GM13977 (cell line): Measurements from ENCODE around the gene GPT2.
"Not testable (repeated sequence)": the region's sequence is repeated elsewhere in the genome, so short reads cannot be mapped to it uniquely, and the experiment has no call there.

Experiments used
- DNase-seq: peaks from one replicate; pipeline ENCODE4 v3.0.0; 2012; ENCODE audit warnings: low spot score
- in situ Hi-C: fragments of 300-500 bp; cut with MboI; formaldehyde crosslinking; loops from one replicate; pipeline ENCODE4 v1.12.0; 2022; ENCODE audit warnings: low sequenced_read_pairs, low pct_unique_long_range_greater_than_20kb, mixed read lengths, inconsistent platforms; ENCODE audit not compliant: unreplicated experiment
- TF ChIP-seq, protein P1 (sequence below): IDR thresholded peaks from 2 replicates; pipeline ENCODE4 v1.5.1; 2012; ENCODE audit warnings: mild to moderate bottlenecking, control low read depth; ENCODE audit not compliant: insufficient read depth; ENCODE audit errors: extremely low read depth, missing control alignments

GPT2 gene

DNA sequence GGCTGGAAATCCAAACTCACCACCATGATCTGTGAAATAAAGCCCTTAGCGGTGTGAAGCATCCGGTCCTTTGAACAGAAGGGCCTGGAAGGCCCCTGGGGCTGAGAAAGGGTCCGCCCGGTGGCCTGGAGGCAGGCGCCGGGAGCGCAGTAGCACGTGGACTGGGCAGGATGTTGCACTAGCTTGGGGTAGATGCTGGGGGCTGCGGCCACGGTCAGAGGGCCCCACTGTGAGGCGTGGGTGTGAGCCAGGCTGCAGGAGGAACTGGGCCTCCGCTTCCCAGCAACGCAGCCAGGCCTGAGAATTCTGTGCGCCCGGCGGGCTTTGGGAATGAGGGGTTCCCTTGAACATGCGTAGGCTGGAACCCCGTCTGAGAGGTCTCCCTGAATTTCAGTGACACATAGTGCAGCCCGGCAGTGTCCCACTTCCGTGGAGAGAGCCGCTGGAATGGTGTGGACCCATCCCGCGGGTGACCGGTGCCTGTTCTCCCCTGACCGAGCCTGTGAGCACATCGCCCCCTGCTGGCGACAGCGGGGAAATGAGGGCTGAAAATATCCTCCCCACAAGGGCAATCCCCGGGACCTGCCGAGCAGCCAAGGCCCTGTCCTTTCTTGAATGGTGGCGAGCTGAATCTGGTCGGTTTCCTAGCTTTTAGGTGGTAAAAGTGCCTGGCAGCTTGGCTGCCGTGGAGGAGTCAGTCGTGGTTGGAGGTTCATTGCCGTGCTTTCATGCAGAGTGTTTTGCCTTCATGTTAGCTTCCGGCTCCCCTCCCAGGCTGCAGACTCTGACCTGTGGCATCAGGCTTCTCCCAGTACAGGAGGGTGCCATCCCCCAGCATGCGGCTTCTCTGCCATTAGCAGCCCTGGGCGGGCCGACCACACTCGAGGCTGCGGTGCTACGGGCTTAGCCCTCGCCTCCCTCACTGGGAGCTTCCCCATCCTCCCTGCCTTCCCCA lies 45.5 kb downstream of the GPT2 start:
- peak; percentile 84 for DNase-seq
- in situ Hi-C loops = loop anchor here (10.0 to 25.0 kb wide), 2 partner anchors 255 to 1133 kb away; no protein-coding TSS in a partner anchor
- TF ChIP-seq, protein P1, sequence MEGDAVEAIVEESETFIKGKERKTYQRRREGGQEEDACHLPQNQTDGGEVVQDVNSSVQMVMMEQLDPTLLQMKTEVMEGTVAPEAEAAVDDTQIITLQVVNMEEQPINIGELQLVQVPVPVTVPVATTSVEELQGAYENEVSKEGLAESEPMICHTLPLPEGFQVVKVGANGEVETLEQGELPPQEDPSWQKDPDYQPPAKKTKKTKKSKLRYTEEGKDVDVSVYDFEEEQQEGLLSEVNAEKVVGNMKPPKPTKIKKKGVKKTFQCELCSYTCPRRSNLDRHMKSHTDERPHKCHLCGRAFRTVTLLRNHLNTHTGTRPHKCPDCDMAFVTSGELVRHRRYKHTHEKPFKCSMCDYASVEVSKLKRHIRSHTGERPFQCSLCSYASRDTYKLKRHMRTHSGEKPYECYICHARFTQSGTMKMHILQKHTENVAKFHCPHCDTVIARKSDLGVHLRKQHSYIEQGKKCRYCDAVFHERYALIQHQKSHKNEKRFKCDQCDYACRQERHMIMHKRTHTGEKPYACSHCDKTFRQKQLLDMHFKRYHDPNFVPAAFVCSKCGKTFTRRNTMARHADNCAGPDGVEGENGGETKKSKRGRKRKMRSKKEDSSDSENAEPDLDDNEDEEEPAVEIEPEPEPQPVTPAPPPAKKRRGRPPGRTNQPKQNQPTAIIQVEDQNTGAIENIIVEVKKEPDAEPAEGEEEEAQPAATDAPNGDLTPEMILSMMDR = peak; percentile 96

DNA sequence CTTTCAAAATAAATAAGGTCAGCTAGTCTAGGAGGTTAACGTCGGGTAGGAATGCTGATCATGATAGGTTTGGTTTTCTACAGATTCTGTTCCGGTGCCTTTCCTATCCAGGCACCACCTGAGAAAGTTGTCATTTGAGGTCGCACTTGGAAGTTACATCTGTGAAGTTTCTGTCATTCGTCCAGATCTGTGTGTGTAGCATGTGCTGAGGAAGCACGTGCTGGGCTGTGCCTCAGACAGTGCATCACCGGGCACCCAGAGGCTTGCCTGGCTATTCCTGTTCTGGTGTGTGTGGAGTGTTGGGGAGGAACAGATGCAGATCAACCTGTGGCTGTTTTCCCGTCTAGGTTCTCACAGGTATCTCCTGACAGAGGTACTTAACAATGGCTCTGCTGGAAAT lies 46.7 kb downstream of the GPT2 start:
- in situ Hi-C loops = loop anchor here (10.0 to 25.0 kb wide), 2 partner anchors 256 to 1131 kb away; no protein-coding TSS in a partner anchor
- DNase-seq = no peak
- TF ChIP-seq, protein P1 = no peak

DNA sequence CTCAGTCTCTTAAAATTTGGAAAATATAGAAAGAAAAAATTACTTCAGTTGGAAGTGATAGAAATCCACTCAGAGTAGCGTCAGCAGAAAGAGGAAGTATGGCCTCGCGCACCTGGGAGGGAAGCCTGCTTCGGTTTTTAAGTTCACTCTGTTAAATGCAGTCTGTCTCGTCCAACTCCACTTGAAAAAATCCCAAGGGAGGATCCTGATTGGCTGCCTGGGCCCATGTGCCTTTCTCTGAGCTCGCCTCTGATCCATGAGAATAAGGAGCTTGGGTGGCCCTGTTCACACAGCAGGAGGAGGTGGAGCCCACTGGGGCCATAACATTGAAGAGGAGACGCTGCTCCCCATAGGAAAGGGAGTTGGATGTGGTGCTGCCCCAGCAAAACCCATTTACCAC lies 48.6 kb downstream of the GPT2 start:
- TF ChIP-seq, protein P1 = no peak
- DNase-seq = no peak

GRCh38 chr16:46937536-46937935 lies 53.4 kb downstream of the GPT2 start:
- TF ChIP-seq, protein P1 = no peak
- DNase-seq = no peak

More for the DNA sequence above, 48.6 kb downstream of the GPT2 start:
- in situ Hi-C loops = loop anchor here (10.0 to 25.0 kb wide), 2 partner anchors 258 to 1129 kb away; no protein-coding TSS in a partner anchor

GRCh38 chr16:46944713-46945112 lies 60.6 kb downstream of the GPT2 start:
- in situ Hi-C loops = loop anchor here (10.0 to 25.0 kb wide), 2 partner anchors 1118 to 1220 kb away; no protein-coding TSS in a partner anchor
- not testable (repeated sequence) for DNase-seq

More at GRCh38 chr16:46937536-46937935, 53.4 kb downstream of the GPT2 start:
- in situ Hi-C loops = loop anchor here (10.0 to 25.0 kb wide), 2 partner anchors 263 to 1125 kb away; no protein-coding TSS in a partner anchor

GRCh38 chr16:46947900-46948547 lies 63.9 kb downstream of the GPT2 start:
- DNase-seq = peak; percentile 55
- TF ChIP-seq, protein P1 = peak; percentile 54
- in situ Hi-C loops = loop anchor here (10.0 to 25.0 kb wide), 2 partner anchors 1114 to 1217 kb away; no protein-coding TSS in a partner anchor
